NCI-H187 (cell line): ENCODE data around the gene PRKG1.
"Not testable (repeated sequence)": the region's sequence is repeated elsewhere in the genome, so short reads cannot be mapped to it uniquely, and the experiment has no call there.

Source experiments
- DNase-seq, 2 experiments: peaks; one replicate each; lab custom pipeline; 2025; lab: John Stamatoyannopoulos, UW

The PRKG1 gene

GRCh38 chr10:52216852-52217251 lies 1142.6 kb downstream of the PRKG1 start:
- DNase-seq, result no peak

DNA sequence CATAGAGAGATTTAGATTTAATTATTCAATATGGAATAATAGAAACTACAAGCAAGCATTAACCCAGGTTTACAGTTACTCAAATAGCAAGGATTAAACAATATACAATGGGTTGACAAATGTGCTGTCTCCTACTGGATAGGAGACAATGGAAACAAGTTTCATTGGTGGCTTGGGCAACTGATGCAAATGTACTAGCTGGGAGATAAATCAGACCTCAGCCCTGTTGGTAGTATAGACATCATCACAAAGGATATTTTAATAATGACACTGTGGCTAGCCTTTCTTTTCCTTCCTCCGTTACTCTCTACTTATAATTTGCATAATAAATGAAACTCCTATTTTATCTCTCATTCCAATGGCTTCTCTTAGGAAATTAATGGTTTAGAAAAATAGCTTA lies 1143.2 kb downstream of the PRKG1 start:
- DNase-seq, result no peak

- no peak for DNase-seq
Observed at GRCh38 chr10:52220947-52221346, 1146.7 kb downstream of the PRKG1 start.

GRCh38 chr10:52221923-52222322 lies 1147.6 kb downstream of the PRKG1 start:
- DNase-seq, result no peak

DNA sequence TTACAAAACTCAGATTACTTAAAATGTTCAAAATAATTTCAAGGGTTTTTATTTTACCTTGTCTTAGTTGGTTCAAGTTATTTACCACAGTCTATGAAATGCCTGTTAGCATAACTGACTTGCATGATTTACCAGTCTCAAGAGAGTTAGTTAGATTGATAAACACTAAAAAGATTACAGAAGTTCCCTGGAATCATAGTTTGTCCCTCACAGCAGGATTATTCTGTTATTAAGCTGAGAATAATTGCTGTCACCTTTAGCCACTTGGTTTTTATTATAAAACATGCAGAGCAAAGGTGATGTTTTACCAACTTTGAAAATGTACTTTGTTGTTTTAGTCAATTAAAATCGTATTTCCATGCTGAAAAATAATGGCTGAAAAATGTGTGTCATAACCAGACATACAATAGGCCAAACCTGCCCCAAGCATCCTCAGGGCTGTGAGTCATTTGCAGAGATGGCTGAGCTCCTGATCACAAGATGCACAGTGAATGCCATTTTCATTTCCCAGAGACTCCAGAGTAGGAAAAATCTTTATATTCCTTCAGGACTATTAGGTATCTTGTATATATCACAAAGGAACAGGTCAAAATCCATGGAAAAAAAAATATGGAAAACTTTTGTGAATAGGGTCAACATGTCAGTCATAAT lies 1152.0 kb downstream of the PRKG1 start:
- no peak for DNase-seq

GRCh38 chr10:52228556-52228955 lies 1154.3 kb downstream of the PRKG1 start:
- no peak for DNase-seq

- no peak for DNase-seq
Observed at GRCh38 chr10:52229291-52229931, 1155.1 kb downstream of the PRKG1 start.

DNA sequence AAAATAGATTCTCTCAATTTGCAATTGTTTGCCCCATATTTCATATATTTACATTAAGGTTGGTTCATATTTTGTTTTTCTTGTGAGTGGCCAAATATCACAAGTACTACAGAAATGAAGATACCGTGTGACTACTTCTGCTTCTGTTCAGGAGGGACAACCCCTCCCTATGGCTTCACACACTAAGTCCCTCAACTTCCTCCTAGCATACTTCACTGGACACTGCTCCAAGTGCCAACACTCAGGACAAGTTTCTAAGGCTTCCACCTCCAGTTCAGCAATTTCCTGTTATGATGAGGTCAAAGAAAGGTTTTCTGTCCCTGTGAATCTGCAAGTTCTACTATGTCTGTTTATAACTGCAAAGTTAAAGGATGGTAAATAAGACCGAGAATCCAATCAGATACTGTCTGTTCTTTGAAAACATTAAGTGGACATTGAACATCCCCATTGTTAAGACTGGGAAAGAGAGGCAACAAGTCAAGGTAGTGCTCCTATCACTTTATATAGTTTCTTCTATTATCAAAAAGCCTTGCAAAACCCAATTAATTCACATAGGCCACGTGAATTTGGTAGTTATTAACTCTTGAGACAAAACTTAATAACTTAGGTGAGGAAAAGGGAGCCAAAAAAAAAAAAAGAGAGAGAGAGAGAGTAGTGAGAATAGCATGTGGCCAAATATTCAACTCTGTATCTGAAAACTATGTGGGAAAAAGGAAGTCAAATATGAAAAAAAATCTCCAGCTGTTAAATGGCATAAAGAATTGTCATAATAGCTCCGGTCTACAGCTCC lies 1158.5 kb downstream of the PRKG1 start:
- no peak for DNase-seq

DNA sequence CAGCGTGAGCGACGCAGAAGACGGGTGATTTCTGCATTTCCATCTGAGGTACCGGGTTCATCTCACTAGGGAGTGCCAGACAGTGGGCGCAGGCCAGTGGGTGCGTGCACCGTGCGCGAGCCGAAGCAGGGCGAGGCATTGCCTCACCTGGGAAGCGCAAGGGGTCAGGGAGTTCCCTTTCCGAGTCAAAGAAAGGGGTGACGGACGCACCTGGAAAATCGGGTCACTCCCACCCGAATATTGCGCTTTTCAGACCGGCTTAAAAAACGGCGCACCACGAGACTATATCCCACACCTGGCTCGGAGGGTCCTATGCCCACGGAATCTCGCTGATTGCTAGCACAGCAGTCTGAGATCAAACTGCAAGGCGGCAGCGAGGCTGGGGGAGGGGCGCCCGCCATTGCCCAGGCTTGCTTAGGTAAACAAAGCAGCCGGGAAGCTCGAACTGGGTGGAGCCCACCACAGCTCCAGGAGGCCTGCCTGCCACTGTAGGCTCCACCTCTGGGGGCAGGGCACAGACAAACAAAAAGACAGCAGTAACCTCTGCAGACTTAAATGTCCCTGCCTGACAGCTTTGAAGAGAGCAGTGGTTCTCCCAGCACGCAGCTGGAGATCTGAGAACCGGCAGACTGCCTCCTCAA lies 1159.2 kb downstream of the PRKG1 start:
- not testable (repeated sequence) for DNase-seq

DNA sequence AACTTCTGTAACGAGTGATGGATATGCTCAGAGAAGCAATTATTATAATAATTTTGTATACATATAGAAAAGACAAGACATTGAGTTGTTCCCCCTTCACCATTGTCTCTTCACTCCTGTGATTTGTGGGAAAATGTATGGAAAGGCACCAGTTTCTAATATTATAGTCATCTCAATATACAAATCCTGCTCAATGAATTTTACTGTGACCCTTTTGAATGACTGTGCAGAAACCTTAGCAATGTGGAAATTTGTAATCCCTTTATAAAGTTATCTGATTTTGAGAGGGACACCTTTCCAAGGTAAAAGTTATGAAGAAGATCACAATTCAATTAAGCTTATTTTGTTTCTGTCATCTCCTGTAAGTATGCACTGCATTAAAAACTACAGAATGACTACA lies 1165.5 kb downstream of the PRKG1 start:
- no peak for DNase-seq

DNA sequence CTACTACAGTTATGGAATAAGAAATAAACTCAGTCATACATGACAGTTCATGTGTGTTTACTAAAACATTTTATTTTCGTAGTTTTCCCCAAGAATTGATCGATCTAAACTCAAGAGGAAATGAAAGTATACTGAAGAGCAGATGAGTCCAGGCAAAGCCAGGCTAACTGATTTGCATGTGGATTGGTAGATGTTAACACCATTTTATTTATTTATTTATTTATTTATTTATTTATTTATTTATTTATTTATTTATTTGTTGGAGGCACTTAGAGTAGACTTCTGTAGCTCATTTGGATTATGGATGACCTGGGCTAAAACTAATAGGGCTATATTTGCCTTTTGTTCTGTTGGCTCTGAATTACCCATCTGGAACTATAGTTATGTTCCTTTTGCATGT lies 1171.3 kb downstream of the PRKG1 start:
- DNase-seq, result no peak

GRCh38 chr10:52247929-52248328 lies 1173.6 kb downstream of the PRKG1 start:
- not testable (repeated sequence) for DNase-seq

DNA sequence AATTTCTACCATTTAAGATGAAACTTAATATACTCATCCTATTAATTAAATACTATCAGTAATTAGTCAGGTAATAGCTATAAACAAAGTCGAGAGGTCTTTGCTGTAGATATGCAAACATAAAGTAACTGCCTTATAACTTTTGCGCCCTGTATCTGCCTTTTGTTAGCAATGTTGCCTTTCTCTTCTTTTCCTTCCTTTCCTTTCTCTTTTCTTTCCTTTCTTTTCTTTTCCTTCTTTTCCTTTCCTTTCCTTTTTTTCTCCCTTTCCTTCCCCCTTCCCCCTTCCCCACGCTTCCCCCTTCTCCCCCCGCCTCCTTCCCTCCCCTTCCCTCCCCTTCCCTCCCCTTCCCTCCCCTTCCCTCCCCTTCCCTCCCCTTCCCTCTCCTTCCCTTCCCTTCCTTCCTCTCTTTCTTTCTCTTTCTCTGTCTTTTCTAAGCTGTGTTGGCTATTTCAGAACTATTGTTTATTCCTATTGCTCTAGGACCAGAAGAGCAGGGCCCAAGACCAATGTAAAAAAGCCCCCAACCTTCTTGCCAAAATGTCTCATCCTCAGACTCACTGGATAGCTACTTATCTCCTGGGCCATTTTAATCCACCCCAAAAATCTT lies 1174.5 kb downstream of the PRKG1 start:
- no peak for DNase-seq

- DNase-seq, result no peak
Observed at GRCh38 chr10:52249850-52250395, 1175.6 kb downstream of the PRKG1 start.

DNA sequence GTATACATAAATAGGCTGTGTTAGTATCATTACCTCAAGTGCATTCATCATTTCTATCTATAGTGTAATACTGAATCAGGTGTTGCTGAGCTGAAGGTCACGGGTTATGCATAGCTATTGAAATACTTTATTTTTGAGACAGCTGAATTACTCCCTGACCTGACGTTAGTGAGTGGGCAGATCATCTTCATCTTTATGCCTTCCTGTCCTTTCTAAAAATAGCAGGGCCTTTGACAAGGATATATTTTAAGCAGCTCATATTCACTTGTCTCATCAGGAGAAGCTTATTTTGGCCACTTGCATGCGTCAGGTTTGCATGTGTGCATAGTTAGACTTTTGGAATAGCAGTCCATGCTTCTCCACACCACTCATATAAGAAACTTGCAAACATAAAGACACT lies 1176.2 kb downstream of the PRKG1 start:
- no peak for DNase-seq

DNA sequence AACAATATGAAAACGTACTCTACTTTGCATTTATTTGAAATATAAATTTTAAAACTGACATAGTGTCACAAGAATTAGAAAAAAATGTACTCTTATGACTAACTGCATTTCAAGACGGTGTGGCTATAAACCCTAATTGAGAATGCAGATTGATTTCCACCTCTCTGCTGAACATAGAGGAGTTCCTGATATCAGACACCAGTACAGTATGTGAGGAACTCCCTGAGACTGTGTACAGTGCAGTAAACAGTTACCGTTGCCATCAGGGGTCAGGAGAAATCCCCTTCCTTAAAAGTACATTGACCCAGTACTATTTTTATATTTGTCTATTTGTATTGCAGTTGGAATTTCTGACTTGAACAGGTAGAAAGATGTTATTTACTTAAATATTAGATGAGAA lies 1178.0 kb downstream of the PRKG1 start:
- DNase-seq, result no peak

GRCh38 chr10:52256832-52257691 lies 1182.8 kb downstream of the PRKG1 start:
- DNase-seq, result no peak

DNA sequence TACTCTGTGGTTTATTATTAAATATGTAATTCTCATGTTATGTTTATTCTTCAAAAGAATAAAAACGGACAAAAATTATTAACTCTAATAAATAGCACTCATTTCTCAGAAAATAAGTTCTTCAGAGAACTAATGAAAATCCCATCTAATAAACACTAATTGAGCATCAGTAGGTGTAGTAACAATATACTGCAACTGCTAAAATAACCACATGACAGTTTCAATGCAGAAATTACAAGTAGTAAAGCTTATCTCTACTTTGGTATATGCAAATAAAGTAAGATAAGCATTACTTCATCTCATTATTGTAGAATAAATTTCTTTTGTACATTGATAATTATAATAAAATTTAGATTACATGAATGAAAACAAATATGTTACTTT lies 1183.4 kb downstream of the PRKG1 start:
- DNase-seq, result no peak

DNA sequence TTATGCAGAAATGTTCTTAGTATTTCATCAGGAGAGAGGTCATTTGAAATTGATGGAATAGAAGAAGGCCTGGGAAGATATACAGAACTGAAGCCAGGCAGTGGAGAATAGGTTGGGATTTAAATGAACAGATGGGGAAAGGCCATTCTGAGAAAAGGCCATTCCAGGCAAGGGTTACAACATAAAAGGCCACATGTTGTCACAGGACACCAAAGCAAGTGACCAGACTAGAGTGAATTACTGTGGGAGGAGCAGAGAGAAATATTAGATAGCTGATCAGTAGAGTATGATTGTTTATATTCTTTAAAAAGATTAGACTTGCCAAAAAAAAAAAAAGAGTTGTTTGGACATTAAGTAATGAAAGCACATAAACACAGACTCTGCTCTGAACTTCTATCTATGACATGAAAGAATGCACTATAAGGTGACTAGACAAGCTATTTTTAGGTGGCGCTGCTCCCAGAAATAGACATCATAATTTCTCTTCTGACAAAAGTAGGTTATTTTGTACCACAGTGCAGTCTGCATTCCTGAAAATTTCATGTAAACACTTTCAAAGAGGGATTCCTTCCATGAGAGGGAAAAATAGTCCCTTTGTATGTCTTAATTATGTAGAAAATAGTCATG lies 1184.6 kb downstream of the PRKG1 start:
- no peak for DNase-seq

- no peak for DNase-seq
Observed at GRCh38 chr10:52259426-52259812, 1185.1 kb downstream of the PRKG1 start.

- DNase-seq, result no peak
Observed at GRCh38 chr10:52261362-52261761, 1187.1 kb downstream of the PRKG1 start.
